H54 (cell line): ENCODE data around the gene PCBD2.
"Not testable (repeated sequence)": the region's sequence is repeated elsewhere in the genome, so short reads cannot be mapped to it uniquely, and the experiment has no call there.

Experiments
- DNase-seq: peaks from one replicate; pipeline ENCODE4 v3.0.0; 2011; ENCODE audit warnings: low spot score, mixed read lengths; ENCODE audit not compliant: insufficient read length
- FAIRE-seq: peaks from 3 replicates; lab custom pipeline; 2011; peaks lifted over from hg19 to GRCh38; lab: Jason Lieb, UNC
- POLR2A ChIP-seq: IDR thresholded peaks from 2 replicates; pipeline ENCODE4 v1.6.1; 2011; ENCODE audit warnings: low read depth, mild to moderate bottlenecking, low read length

Gene PCBD2

DNA sequence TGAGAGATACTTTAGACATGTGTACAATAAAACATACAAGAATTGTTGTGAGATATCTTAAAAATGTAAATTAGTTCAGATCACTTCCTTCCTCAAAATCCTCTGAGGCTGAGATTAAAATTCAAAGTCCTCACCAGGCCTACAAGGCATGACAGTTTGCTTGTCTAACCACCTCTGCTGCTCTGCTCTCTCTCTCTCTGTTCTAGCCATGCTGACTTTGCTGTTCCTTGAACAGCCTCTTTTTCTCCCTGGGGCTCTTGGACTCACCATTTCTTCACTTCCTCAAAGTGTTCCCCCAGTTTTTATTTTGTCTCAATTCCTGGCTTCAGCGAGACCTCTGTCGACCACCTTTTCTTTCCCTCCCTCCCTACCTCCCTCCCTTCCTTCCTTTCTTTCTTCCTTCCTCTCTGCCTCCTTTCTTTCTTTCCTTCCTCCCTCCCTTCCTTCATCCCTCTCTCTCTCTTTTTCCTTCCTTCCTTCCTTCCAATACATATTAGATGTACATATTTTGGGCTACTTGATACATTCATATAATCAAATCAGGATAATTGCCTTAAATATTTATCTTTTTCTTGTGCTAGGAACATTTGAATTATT is 89.7 kb downstream of the PCBD2 start:
- no peak for DNase-seq
- FAIRE-seq: no peak

DNA sequence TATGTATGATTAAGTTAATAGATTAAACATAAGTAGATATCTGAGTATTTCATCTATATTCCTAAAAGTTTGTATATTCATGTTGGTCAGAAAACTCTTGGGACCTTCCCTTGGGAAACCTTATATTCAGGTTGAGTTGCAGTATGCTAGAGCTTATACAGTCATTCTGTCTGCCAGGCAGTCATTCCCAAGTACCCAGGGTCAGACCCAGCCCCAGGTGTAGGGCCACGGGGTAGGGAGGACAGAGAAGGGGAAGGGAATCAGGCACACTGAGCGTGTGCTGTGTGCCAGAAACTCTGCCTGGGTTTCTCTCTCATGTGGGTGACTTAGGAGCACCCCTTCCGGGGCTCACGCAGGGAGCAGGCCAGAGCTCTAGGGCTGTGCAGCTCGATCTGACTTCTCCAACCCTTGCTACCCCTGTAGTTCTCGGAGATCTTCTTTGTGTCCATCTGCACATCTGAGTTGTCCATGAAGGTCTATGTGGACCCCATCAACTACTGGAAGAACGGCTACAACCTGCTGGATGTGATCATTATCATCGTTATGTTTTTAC is 91.0 kb downstream of the PCBD2 start:
- no peak for FAIRE-seq
- no peak for TF ChIP-seq POLR2A
- DNase-seq: no peak

More for the DNA sequence above, 89.7 kb downstream of the PCBD2 start:
- TF ChIP-seq POLR2A: no peak

- no peak for FAIRE-seq
- no peak for TF ChIP-seq POLR2A
- no peak for DNase-seq
Measured at GRCh38 chr5:134997015-134997414, 92.1 kb downstream of the PCBD2 start.

DNA sequence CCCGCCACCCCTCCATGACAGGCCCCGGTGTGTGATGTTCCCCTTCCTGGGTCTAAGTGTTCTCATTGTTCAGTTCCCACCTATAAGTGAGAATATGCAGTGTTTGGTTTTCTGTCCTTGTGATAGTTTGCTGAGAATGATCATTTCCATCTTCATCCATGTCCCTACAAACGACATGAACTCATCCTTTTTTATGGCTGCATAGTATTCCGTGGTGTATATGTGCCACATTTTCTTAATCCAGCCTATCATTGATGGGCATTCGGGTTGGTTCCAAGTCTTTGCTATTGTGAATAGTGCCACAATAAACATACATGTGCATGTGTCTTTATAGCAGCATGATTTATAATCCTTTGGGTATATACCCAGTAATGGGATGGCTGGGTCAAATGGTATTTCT is 93.1 kb downstream of the PCBD2 start:
- not testable (repeated sequence) for DNase-seq, FAIRE-seq

GRCh38 chr5:135004376-135004775 is 99.4 kb downstream of the PCBD2 start:
- DNase-seq (no peak), FAIRE-seq (no peak)
- TF ChIP-seq POLR2A: no peak

GRCh38 chr5:135005076-135005475 is 100.1 kb downstream of the PCBD2 start:
- TF ChIP-seq POLR2A: no peak
- DNase-seq (no peak), FAIRE-seq (no peak)

DNA sequence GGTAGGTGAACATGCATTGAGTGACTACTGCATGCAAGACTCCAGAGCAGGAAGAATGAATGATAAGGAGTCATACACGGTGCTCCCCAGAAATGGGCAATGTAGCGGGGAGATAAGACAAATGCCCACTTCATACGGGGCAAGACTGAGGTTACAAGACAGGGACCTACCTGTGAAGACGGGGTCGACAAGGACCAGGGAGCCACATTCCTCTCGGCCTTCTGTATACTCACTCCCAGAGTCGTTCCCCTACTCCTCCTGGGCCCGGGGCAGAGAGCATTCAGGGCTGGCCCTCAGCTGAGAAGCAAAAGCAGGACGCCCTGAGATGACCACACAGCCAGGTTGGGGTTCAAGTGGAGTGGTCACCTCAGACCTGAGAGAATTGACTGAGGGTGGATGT is 102.4 kb downstream of the PCBD2 start:
- DNase-seq (no peak), FAIRE-seq (no peak)
- TF ChIP-seq POLR2A: no peak

DNA sequence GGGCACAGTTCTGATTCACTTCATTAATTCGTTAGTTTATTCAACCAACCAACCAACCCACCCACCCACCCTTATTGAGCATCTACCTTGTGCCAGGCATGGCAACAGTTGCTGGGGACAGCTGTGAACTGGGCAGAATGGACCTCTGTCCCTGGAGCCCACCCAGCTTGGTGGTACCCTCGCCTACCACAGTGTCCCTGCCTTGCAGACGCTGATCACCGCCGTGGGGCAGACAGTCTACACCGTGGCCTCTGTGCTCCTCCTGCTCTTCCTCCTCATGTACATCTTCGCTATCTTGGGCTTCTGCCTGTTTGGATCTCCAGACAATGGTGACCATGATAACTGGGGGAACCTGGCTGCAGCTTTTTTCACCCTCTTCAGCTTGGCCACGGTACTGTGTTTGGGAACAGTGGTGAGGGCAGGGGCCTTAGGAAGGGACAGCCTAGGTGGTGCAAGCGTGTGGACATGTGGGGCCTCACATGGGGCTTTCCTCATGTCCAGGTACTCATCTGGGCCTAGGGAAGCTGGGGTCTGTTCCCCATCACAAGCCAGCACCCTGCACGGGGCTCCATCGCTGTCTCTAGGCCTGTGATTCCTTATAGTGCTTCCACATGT is 102.9 kb downstream of the PCBD2 start:
- FAIRE-seq (no peak), DNase-seq (no peak)
- no peak for TF ChIP-seq POLR2A

DNA sequence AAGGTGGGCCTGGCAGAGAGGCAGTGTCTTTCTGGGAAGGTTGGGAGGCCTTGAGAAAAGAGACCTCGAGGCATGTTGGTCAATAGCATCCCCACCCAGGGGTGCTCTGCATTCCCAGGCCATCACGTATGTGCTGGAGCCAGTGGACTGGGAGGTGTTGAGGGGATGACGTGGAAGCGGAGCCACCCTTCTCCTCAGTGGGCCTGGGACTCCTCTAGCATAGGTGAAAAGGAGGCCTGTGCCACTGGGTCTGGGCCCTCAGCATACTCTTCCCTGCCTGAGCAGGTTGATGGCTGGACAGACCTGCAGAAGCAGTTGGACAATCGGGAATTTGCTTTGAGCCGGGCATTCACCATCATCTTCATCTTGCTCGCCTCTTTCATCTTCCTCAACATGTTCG is 103.6 kb downstream of the PCBD2 start:
- TF ChIP-seq POLR2A: no peak
- no peak for DNase-seq
- FAIRE-seq: no peak

GRCh38 chr5:135008981-135009735 is 104.2 kb downstream of the PCBD2 start:
- FAIRE-seq (no peak), DNase-seq (no peak)
- no peak for TF ChIP-seq POLR2A

GRCh38 chr5:135009736-135010501 is 105.0 kb downstream of the PCBD2 start:
- no peak for FAIRE-seq

DNA sequence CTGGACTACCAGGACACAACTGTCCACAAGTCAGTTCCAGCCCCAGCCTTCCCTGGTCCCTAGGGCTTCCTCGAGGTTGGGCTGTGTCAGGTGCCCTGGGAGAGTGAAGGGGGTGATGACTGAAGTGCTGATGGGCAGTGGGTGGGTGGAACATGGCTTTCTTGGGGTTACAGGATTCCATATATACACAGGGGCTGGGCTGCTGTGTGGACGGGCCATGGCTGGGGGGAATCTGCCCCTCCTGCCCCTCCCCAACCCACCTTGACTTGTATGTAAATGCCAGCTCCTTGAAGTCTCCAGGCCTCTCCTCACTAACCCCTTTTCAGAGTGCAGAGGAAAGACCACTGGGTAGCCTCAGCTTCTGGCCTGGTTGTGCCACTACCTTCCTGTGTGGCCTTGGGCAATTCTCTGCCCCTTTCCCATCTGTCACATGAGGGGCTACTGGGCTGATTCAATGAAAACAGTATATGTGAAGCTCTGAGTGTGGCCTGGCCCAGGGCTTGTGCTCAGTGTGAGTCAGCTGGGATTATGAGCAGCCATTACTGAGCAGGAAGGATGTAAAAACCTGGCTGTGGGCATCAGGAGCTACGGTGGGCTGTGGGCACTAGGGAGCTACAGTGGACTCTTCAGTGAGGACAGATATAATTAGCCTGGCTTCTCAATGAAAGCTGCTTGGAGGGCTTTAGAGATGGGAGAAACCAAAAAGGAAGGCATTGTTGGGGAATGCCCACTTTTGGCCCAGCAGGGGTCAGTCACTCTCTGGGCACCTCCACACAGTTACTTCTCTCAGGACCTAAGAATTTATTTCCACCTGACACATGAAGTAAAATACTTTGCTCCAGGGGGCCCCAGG is 105.8 kb downstream of the PCBD2 start:
- FAIRE-seq: no peak
- DNase-seq: no peak
- TF ChIP-seq POLR2A: no peak

More at GRCh38 chr5:135009736-135010501, 105.0 kb downstream of the PCBD2 start:
- DNase-seq: no peak
- TF ChIP-seq POLR2A: no peak
